Chondrocyte (in vitro differentiated cells): ENCODE data around the gene QSOX1. TPM values are rescaled to one million over a fixed set of nuclear protein-coding genes. Genes with fewer than 3 reads are reported as not detected.

ENCODE experiments used
- DNase-seq: peaks from one replicate; pipeline ENCODE4 v3.0.0; 2021; ENCODE audit warnings: mixed read lengths, low spot score
- H3K27ac Mint-ChIP-seq: one replicate; pipeline ENCODE4 v1.8.0; 2021; ENCODE audit warnings: mild to moderate bottlenecking, moderate library complexity, mixed read lengths; ENCODE audit not compliant: unreplicated experiment
- H3K27me3 Mint-ChIP-seq: 2 replicates; pipeline ENCODE4 v1.8.0; 2021; ENCODE audit warnings: low read depth, mixed read lengths
- H3K36me3 Mint-ChIP-seq: 2 replicates; pipeline ENCODE4 v1.8.0; 2021; ENCODE audit warnings: low read depth, mixed read lengths
- H3K4me1 Mint-ChIP-seq: 2 replicates; pipeline ENCODE4 v1.8.0; 2021; ENCODE audit warnings: low read depth, mild to moderate bottlenecking, mixed read lengths
- H3K4me3 Mint-ChIP-seq: one replicate; pipeline ENCODE4 v1.8.0; 2021; ENCODE audit warnings: mild to moderate bottlenecking, moderate library complexity, mixed read lengths; ENCODE audit not compliant: unreplicated experiment
- H3K9me3 Mint-ChIP-seq: 2 replicates; pipeline ENCODE4 v1.8.0; 2021; ENCODE audit warnings: low read depth, mixed read lengths
- CTCF ChIP-seq: fragments of 200-600 bp; sonication (generic); IDR thresholded peaks from 2 replicates; pipeline ENCODE4 v1.5.0; 2021; ENCODE audit warnings: antibody characterized with exemption, mild to moderate bottlenecking, moderate library complexity
- total RNA-seq: library from RNA; stranded (reverse); gene quantifications from 3 replicates; pipeline ENCODE4 v1.2.1, GENCODE V29; 2021

The QSOX1 gene
- total RNA-seq, 1 donor from 2014 or later = 232 TPM

DNA sequence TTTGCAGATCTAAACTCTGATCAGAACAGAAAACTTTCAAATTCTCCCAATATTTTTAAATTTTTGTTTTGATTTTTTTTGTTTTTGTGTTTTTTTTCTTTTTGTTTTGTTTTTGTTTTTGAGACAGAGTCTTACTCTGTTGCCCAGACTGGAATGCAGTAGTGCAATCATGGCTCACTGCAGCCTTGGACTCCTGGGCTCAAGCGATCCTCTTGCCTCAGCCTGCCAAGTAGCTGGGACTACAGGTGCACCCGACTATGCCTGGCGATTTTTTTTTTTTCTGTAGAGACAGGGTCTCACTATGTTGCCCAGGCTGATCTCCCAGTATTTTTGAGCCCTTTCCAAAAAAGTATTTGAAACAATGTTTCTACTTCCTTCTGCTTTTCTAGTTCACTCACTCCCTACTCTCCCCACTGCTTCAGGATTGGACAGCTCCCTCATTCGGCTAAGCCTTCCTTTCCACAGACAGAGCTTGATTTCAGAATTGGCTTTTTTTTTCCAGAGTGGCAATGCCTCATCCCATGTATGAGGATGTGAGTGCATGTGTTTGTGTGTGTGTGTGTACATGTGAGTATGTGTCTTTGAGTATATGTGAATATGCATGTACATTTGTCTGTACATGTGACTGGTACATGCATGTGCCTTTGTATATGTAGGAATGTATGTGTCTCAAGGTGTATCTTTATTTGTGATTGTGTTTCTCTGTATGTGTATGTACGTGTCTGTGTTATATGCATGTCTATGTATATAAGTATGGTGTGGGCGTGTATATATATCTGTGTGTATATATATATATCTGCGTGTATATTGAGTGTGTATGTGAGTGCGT, 87.3 kb downstream of the QSOX1 start:
- Mint-ChIP-seq H3K27ac (no peak overlapping the region), H3K9me3 (no peaks in the 10 kb centered on the region), H3K36me3 (no peaks in the 10 kb centered on the region), H3K4me1 (no peaks in the 10 kb centered on the region), H3K4me3 (no peak overlapping the region), H3K27me3 (peaks cover 62% of the 10 kb centered on the region)
- DNase-seq = no peak
- no peak for TF ChIP-seq CTCF

DNA sequence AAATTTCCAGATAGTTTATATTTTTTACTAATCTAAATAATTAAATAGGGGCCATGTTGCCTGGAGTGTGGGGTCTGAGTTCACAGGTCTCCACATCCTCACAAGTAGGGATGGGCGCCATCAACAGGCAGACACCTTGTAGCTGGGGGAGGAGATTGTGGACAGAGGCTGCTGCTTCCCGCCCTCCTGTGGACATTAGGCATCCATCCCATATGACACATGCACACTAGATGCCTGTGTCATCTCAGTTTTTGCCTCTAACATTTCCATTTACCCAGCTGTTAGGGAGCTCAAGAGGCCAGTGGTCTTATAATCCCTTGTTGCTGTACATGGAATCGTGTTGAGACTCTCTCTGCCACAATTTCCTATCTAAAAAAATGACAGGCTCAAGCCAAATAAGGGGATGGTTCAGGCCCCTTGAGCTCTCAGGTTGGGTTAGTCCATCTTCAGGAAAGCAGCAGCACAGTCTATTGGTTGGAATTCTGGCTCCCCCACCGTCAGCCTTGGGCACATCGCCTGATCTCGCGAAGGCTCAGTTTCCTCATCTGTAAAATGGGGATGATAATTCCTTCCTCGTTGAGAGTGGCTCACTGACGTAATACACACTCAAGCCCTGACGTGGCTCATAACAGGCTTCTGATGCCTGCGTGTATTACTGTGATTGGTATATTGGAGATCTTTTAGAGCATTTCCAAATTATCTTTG, 89.0 kb downstream of the QSOX1 start:
- H3K36me3 Mint-ChIP-seq = no peaks in the 10 kb centered on the region
- H3K27ac Mint-ChIP-seq = no peak overlapping the region
- no peak overlapping the region for H3K4me3 Mint-ChIP-seq
- H3K27me3 Mint-ChIP-seq = peaks cover 46% of the 10 kb centered on the region
- DNase-seq = no peak
- H3K9me3 Mint-ChIP-seq = no peaks in the 10 kb centered on the region
- H3K4me1 Mint-ChIP-seq = no peaks in the 10 kb centered on the region
- TF ChIP-seq CTCF = no peak

- Mint-ChIP-seq H3K36me3 (no peaks in the 10 kb centered on the region), H3K4me3 (no peak overlapping the region), H3K4me1 (no peaks in the 10 kb centered on the region), H3K9me3 (no peaks in the 10 kb centered on the region), H3K27ac (no peak overlapping the region), H3K27me3 (peaks cover 35% of the 10 kb centered on the region)
- no peak for DNase-seq
- TF ChIP-seq CTCF = no peak
Measured at GRCh38 chr1:180244840-180245239, 90.2 kb downstream of the QSOX1 start.

- Mint-ChIP-seq H3K36me3 (no peaks in the 10 kb centered on the region), H3K27ac (no peak overlapping the region), H3K27me3 (peaks cover 20% of the 10 kb centered on the region), H3K4me3 (no peak overlapping the region), H3K4me1 (peaks cover 4% of the 10 kb centered on the region), H3K9me3 (no peaks in the 10 kb centered on the region)
- TF ChIP-seq CTCF = no peak
- no peak for DNase-seq
Measured at GRCh38 chr1:180246579-180246978, 91.9 kb downstream of the QSOX1 start.

GRCh38 chr1:180247061-180247460, 92.4 kb downstream of the QSOX1 start:
- no peaks in the 10 kb centered on the region for H3K9me3 Mint-ChIP-seq
- no peak for DNase-seq
- no peak overlapping the region for H3K4me3 Mint-ChIP-seq
- no peaks in the 10 kb centered on the region for H3K36me3 Mint-ChIP-seq
- peaks cover 17% of the 10 kb centered on the region for H3K27me3 Mint-ChIP-seq
- peaks cover 4% of the 10 kb centered on the region for H3K4me1 Mint-ChIP-seq
- no peak for TF ChIP-seq CTCF
- no peak overlapping the region for H3K27ac Mint-ChIP-seq
